ENCODE data around the gene SUSD6.
"Not testable (repeated sequence)": the region's sequence is repeated elsewhere in the genome, so short reads cannot be mapped to it uniquely, and the experiment has no call there.

Gene SUSD6

GRCh38 chr14:69591317-69591716, 20.1 kb upstream of the SUSD6 start:
- DNase-seq (ENCODE audit: low spot score) = no peak

GRCh38 chr14:69593018-69593677, 18.2 kb upstream of the SUSD6 start:
- no peak for DNase-seq (ENCODE audit: low spot score)

GRCh38 chr14:69594846-69595245, 16.6 kb upstream of the SUSD6 start:
- no peak for DNase-seq (ENCODE audit: low spot score)

- DNase-seq (ENCODE audit: low spot score) = no peak
These were observed 16.1 kb upstream of the SUSD6 start for GRCh38 chr14:69595336-69595735.

- not testable (repeated sequence) for DNase-seq (ENCODE audit: low spot score)
These were observed 12.0 kb upstream of the SUSD6 start for GRCh38 chr14:69599431-69599830.

GRCh38 chr14:69600304-69600891, 11.0 kb upstream of the SUSD6 start:
- no peak for DNase-seq (ENCODE audit: low spot score)

GRCh38 chr14:69605738-69606137, 5.7 kb upstream of the SUSD6 start:
- DNase-seq (ENCODE audit: low spot score) = no peak

GRCh38 chr14:69606258-69607184, 4.9 kb upstream of the SUSD6 start:
- DNase-seq (ENCODE audit: low spot score) = peak; percentile 37

GRCh38 chr14:69610020-69610873, 1.1 kb upstream of the SUSD6 start:
- no peak for DNase-seq (ENCODE audit: low spot score)

GRCh38 chr14:69610874-69611171, 573 bp upstream of the SUSD6 start:
- no peak for DNase-seq (ENCODE audit: low spot score)

GRCh38 chr14:69612014-69612782, 802 bp downstream of the SUSD6 start:
- DNase-seq (ENCODE audit: low spot score) = peak; percentile 37

- peak; percentile 32 for DNase-seq (ENCODE audit: low spot score)
These were observed 1.4 kb downstream of the SUSD6 start for GRCh38 chr14:69612783-69613130.

GRCh38 chr14:69613312-69614073, 2.1 kb downstream of the SUSD6 start:
- DNase-seq (ENCODE audit: low spot score) = no peak

GRCh38 chr14:69614592-69614991, 3.2 kb downstream of the SUSD6 start:
- DNase-seq (ENCODE audit: low spot score) = no peak

GRCh38 chr14:69615121-69615495, 3.7 kb downstream of the SUSD6 start:
- no peak for DNase-seq (ENCODE audit: low spot score)

GRCh38 chr14:69615496-69616407, 4.4 kb downstream of the SUSD6 start:
- DNase-seq (ENCODE audit: low spot score) = no peak

GRCh38 chr14:69616408-69616773, 5.0 kb downstream of the SUSD6 start:
- DNase-seq (ENCODE audit: low spot score) = no peak

GRCh38 chr14:69617796-69618195, 6.4 kb downstream of the SUSD6 start:
- DNase-seq (ENCODE audit: low spot score) = no peak

- no peak for DNase-seq (ENCODE audit: low spot score)
These were observed 7.6 kb downstream of the SUSD6 start for GRCh38 chr14:69619012-69619411.

GRCh38 chr14:69620211-69620611, 8.8 kb downstream of the SUSD6 start:
- no peak for DNase-seq (ENCODE audit: low spot score)
